GM18498 (cell line): ENCODE measurements around the gene KCNK4.

Experiments
- ATAC-seq: cut with Tn5 transposase; IDR thresholded peaks from one replicate; pipeline ENCODE4 v1.9.1; 2021; ENCODE audit warnings: mild to moderate bottlenecking, moderate library complexity; ENCODE audit not compliant: unreplicated experiment

The KCNK4 gene

GRCh38 chr11:64289002-64289564 lies 2.0 kb upstream of the KCNK4 start:
- no peak for ATAC-seq

GRCh38 chr11:64290352-64291261 lies 495 bp upstream of the KCNK4 start:
- ATAC-seq = no peak

DNA sequence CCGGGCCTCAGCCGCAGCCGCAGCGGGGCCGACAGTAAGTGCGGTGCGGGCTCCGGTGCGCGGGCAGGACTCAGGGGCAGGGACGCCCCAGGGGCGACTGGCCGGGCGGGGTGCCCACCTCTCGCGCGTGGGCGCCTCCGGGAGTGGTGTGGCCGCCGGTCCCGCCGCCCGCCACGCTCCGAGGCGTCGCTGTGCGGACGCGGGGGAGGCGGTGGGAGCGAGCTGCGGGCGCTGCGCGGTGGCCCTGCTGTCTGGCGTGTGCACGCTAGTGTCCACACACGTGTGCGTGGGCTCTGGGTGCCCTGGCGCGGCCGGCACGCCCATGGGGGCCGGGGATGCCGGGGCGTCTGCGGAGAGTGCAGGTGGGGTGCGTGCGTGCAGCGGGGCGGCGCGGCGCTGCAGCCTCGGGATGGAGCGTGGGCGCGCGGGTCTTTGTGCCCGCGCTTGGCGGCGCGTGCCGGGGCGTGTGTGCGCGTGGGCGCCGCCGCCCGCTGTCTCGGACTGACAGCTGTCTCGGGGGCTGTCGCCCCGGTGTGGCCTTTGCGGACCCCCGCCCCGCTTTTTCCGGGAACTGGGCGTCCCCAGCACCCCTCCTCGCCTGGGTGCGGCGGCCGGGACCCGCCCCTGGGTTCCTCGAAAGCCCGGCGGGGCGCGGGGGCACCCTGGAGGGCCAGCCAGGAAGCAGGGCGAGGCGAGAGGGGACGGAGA lies 804 bp downstream of the KCNK4 start:
- ATAC-seq = no peak

DNA sequence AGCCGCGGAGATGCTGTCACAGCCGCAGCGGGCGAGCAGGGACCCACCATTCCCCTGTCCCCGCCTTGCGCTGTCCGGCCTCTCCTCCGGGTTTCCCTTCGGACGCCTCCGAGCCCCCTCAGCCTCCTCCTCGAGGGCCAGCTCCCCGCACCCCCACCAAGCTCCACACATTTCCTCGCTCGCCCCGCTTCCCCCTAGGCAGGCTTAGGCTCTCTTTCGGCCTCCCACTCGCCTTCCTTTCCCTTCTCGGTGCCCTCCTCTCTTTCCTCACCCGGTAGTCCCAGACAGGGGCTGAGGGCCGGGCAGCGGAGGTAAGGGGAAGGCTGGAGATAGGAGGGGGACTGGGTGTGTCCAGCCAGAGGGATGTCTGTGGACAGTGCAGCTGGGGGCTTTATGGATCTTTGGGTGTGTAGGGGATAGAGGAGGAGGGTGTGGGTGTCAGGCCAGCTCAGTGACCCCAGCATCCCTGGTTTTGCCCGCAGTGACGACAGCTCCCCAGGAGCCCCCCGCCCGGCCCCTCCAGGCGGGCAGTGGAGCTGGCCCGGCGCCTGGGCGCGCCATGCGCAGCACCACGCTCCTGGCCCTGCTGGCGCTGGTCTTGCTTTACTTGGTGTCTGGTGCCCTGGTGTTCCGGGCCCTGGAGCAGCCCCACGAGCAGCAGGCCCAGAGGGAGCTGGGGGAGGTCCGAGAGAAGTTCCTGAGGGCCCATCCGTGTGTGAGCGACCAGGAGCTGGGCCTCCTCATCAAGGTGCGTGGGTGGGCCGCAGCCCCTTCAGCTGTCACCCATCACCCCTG lies 1.6 kb downstream of the KCNK4 start:
- ATAC-seq = no peak

GRCh38 chr11:64294774-64295173 lies 3.7 kb downstream of the KCNK4 start:
- no peak for ATAC-seq

GRCh38 chr11:64295760-64296159 lies 4.7 kb downstream of the KCNK4 start:
- no peak for ATAC-seq

GRCh38 chr11:64296236-64296635 lies 5.1 kb downstream of the KCNK4 start:
- ATAC-seq = no peak

DNA sequence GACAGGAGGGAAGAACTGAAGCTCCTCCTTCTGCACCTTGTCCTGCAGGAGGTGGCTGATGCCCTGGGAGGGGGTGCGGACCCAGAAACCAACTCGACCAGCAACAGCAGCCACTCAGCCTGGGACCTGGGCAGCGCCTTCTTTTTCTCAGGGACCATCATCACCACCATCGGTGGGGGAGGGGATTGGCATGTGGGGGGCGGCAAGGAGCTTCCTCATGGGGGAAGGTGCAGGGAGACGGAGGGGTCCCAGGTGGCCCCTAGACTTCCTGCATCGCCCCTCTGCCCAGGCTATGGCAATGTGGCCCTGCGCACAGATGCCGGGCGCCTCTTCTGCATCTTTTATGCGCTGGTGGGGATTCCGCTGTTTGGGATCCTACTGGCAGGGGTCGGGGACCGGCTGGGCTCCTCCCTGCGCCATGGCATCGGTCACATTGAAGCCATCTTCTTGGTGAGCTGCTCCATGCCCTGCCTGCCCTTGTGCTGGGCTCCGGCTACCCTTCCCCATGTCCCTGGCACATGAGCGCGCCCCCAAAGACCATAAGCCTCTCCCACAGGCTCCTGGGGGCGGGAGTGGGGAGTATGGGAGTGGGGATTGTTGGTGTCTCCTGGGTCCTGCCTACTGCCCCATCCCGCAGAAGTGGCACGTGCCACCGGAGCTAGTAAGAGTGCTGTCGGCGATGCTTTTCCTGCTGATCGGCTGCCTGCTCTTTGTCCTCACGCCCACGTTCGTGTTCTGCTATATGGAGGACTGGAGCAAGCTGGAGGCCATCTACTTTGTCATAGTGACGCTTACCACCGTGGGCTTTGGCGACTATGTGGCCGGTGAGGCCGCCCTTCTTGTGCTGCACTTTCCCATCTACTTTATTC lies 6.0 kb downstream of the KCNK4 start:
- ATAC-seq = no peak

DNA sequence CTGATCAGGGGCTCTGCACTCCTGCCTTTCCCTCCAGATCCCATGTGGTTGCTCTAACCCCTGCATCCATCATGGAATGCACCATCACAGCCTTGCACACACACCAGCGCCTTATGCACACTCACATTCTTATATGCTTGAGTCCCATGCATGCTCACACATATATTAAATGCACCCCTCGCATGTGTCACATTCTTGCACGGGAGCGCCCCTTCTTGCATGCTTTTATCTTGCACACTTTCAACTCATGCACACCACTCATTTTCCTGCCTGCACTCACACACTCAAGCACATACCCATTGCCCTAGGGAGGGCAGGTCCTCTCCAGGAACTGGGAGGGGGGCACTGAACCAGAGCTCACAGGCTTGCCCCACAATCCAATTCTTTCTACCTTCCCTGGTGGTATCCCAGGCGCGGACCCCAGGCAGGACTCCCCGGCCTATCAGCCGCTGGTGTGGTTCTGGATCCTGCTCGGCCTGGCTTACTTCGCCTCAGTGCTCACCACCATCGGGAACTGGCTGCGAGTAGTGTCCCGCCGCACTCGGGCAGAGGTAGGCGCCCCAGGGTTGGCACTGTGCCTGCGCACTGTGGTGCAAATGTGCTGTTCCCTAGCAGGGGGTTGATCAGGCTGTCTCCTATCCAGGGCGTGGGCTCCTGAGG lies 6.7 kb downstream of the KCNK4 start:
- no peak for ATAC-seq

GRCh38 chr11:64298966-64299846 lies 8.1 kb downstream of the KCNK4 start:
- no peak for ATAC-seq

GRCh38 chr11:64299847-64300648 lies 8.9 kb downstream of the KCNK4 start, which contains the start of gene CATSPERZ:
TSS of gene CATSPERZ (plus strand) at chr11:64300358. CDS start at chr11:64300411, 53 bp downstream.
- no peak for ATAC-seq

DNA sequence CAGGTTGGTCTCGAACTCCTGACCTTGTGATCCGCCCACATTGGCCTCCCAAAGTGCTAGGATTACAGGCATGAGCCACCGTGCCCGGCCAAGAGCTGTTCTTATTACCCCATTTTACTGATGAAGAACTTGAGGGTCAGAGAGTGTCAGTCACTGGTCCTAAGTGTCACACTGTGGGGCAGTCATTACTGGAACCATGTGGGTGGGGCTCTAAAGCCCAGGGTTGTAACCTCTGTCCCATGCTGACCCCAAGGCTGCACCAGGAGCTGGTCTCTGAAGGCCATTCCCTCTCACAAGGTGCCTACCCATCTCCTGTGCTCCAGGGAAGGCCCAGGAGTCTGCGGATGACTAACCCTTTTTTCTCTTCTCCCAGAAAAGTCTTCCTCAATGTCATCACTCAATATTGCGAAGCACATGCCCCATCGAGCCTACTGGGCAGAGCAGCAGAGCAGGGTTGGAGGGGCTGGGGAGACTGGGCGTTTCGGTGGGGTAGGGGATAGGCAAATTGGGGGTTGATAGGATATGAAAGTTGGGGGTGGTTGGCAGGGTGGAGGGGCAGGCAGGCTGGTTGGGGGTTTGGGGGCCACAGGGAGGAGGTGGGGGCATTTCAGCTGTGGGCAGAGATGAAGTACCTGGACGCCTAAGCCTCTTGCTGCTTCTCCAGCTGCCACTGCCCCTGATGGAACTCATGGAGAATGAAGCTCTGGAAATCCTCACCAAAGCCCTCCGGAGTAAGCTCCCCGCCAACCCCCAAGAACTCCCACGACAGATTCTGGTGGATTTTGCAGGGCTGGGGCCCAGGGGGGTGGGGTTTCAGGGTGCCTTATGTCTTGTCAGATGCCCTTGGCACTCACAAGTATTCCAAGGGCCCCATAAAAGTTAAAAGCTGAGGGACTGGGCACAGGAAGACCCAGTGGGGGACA lies 12.3 kb downstream of the KCNK4 start:
- no peak for ATAC-seq

- ATAC-seq = no peak
These were observed 12.9 kb downstream of the KCNK4 start for GRCh38 chr11:64304032-64304315.

DNA sequence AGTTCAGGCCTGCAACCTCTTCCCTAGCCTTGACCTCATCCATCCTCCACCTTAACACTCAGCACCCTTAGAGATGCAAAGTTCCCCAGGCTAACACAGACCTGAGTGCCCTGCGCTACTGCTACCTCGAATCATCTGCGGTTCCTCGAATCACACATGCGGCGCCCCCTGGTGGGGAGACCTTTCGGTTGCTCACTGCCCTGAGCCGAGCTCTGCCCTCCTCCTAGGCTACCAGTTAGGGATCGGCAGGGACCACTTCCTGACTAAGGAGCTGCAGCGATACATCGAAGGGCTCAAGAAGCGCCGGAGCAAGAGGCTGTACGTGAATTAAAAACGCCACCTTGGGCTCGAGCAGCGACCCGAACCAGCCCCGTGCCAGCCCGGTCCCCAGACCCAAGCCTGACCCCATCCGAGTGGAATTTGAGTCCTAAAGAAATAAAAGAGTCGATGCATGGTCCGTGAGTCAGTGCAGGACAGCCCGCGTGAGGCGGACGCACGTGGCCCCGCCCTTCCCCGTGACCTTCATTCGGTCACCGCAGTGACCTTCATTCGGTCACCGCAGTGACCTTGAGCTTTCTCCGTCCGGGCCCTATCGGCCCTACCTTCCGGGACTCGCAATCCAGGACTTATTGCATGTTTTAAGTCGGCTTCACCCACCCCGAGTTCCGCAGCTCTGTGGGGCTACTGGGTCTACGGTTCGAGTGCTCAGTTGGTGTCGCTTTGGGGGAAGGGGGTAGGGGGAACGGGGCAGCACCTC lies 13.4 kb downstream of the KCNK4 start:
- ATAC-seq = peak; percentile 27

DNA sequence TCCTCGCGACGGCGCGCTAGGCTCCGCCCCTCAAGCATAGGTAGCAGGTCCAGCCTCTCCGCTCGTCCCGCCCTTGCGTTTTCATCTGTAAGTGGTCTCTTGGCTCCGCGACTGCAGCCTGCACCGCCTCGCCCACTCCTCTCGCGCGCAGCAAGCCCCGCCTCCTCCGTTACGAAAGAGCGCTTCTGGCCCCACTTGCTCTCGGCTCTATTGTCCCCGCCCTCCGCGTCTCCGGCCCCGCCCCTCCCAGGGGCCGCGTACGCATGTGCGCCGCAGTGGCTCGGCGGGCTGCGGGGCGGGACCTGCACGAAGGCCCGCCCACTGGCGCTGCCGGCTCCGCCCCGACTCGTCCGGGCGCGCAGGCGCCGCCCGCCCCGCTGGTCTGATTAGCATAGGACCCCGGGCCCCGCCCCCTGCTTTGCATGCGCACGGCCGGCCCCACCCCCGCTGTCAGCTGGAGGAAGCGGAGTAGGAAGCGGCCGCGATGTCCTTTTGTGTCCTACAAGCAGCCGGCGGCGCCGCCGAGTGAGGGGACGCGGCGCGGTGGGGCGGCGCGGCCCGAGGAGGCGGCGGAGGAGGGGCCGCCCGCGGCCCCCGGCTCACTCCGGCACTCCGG lies 14.1 kb downstream of the KCNK4 start, which contains the start of gene ESRRA:
Gene ESRRA, plus strand, starts transcription at position 450 of the 616 bp plus-strand sequence. CDS start 1,656 bp downstream, outside the sequence.
- peak; percentile 72 for ATAC-seq
